Stimulated activated CD4-positive, alpha-beta T cell treated with anti-CD3 and anti-CD28 coated beads, Interleukin-4, amount 100 ng/mL, for 48 hours (primary cell): Measurements from ENCODE around the gene OSBPL1A.

Source experiments
- DNase-seq, 2 donors: peaks; one replicate each; pipeline ENCODE4 v3.0.0-alpha.2; 2020; ENCODE audit warnings: low read depth in 2 of 2

OSBPL1A gene

DNA sequence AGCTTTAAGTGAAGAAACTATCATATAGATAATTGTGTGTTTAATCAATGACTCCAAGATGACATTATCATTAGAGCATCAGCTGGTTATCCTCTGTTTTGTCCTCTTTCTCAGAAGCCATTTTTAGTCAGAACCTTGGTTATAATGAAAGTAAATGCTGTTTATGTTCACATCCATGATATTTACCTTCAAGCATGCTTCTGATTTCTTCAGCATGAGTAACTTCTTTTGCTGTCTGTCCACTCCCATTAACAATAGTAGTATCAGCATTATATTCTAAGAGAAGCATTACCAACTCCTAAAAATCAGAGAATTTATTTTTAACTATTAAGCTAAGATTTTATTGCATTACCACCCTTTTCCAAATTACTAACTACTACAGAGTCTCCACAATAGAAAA, 56.3 kb downstream of the OSBPL1A start:
- no peak for DNase-seq

DNA sequence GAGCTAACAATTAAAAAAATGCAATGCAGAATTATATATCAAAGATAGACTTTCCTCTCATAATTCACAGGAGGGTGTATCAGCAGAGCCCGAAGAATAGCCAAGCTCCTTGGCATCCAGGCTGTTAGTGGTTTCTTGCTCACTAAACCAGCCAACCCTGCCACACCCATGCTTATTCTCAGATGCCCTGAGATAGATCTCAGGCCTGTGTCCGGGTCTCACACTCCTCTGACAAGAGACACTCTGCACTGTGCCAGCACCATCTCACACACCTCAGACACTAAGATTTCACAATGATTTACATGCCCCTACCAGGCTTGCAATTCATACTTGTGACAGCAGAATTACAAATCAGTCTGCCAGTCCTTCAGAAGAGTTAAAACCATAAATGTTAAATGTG, 64.5 kb downstream of the OSBPL1A start:
- DNase-seq, result no peak

DNA sequence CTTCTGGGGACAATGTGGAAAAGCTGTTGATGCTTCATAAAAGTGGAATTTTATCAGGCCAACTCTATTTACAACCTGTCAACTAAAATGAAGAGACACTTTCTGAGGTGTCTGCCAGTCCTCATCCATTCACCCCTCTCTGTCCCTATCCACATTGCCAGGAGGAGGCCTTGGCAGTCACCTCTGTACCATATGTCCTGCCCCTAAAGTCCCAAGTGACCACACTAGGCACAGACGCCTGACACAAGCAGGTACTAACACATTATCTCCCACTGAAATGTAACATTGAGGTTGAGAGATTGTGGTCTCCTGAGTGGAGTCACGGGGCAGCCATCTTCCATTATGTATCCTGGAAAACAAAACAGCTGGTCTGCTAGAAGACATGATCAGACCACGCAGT, 71.4 kb downstream of the OSBPL1A start:
- DNase-seq, result no peak

DNA sequence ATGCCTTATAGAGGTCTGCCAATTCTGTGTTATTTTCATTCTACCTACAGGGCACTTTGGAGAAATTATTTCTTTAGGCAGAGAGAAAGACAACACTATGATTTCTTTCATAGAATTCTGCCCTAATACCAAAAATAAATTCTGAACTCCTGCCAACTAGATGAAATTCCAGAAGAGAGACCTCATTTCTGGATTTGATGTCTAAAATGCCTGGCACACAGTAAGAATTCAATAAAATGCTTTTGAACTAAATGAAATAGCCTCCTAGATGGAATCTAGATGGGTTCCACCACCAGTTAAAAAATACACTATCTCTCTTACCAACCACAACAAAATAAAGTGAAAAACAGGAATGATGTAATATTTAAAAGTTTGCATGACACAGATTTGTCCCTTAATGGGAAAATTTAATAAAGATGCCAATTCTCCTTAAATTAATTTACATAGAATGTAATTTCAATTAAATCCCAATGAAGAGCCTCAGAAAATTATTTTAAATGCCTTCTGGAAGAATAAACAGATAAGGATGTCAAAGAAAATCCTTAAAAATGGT, 75.0 kb downstream of the OSBPL1A start:
- DNase-seq, result no peak

DNA sequence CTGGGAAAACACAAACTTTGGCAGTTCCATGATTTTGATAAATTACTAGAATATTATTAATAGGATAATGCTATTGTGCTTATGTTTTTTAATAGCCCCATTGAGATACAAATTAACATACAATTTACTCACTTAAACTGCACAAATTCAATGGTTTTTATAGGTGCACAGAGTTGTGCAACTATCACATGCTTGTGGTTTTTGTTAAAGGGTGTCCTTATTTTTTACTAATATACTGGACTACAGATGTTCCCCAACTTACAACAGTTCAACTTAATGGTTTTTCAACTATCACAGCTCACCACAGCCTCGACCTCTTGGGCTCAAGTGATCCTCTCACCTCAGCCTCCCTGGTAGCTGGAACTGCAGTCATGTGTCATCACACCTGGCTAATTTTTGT, 76.6 kb downstream of the OSBPL1A start:
- no peak for DNase-seq

DNA sequence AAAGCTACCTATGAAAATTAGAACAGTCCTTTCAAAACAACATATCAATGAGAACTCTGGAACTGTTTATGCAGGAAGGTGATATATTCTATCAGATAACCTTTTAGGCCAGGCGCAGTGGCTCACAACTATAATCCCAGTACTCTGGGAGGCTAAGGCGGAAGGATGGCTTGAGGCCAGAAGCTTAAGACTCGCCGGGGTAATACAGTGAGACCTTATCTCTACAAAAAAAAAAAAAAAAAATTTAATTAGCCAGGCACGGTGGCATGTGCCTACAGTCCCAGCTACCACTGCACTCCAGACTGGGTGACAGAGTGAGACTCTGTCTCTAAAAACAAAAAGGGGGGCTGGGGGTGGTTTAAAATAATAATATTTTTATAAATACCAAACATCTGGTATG, 77.9 kb downstream of the OSBPL1A start:
- no peak for DNase-seq

DNA sequence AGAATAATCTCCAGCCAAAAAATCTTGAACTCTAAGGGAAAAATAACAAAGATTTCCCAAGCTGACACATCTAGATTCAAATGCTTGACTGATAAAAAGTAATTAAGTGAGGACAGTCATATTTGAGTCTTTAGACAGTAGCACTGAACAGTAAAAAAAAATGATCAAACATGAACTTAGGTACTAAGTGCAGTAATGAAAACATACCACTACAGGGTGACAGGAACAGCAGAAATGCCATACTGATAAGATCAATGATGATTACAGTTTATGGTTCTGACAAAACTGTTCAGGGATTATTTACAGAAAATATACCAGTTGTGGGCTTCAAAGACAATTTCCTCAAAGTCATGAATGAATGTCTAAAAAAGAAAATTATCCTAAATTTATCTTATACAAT, 80.3 kb downstream of the OSBPL1A start:
- no peak for DNase-seq

DNA sequence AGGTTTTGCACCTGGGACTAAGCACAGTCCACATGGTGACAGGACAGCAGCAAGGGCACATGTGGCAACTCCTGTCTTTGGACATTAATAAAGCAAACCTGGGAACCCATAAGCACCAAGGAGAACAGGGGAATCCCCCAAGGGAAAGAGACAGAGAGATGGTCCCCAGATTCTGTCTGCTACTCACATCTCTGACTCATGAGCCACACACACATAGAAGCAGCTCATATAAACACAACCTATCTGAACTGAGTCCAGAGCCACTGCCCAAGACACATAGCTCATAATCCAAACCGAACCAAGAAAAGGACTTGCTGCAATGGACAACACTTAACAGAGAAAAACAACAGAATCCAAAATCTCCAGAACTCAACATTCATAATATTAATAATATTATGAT, 82.5 kb downstream of the OSBPL1A start:
- DNase-seq, result no peak

DNA sequence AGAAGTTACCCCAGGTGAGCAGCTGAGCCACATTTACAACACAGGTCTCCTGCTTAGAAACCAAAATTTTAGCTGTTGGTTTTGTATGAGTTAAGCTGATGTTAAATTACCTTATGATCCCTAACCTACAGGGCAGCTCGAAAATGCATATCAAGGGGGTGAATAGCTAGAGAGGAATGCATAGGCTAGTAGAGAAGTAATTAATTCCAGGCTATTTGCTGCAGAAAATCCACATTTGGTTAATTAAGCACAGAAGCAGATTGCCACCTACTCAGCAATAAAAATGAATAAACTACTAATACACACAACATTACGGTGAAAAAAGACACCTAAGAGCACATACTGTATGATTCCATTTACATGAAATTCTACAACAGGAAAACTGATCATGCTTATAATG, 91.4 kb downstream of the OSBPL1A start:
- DNase-seq, result no peak

DNA sequence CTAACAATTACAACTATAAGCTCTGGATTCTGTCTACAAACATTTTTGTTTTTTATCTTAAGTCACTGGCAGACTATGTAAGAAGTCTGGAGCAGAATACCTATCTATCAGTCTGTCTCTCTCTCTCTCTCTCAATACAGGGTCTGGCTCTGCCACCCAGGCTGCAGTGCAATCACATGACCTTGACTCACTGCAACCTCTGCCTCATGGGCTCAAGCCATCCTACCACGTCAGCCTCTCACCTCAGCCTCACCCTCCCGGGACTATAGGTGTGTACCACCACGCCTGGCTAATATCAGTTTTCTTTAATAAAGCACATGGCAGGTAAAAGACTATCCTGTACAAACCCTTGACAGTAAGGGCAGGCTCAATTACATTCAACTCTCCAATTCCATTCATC, 96.9 kb downstream of the OSBPL1A start:
- DNase-seq, result no peak

DNA sequence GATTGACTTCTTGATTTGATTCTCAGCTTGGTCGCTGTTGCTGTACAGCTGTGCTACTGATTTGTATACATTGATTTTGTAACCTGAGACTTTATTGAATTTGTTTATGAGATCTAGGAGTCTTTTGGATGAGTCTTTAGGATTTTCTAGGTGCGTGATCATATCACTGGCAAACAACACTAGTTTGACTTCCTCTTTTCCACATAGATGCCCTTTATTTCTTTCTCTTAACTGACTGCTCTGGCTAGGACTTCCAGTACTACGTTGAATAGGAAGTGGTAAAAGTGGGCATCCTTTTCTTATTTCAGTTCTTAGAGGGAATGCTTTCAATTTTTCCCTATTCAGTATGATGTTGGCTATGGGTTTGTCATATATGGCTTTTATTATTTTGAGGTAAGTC, 101.3 kb downstream of the OSBPL1A start:
- no peak for DNase-seq

DNA sequence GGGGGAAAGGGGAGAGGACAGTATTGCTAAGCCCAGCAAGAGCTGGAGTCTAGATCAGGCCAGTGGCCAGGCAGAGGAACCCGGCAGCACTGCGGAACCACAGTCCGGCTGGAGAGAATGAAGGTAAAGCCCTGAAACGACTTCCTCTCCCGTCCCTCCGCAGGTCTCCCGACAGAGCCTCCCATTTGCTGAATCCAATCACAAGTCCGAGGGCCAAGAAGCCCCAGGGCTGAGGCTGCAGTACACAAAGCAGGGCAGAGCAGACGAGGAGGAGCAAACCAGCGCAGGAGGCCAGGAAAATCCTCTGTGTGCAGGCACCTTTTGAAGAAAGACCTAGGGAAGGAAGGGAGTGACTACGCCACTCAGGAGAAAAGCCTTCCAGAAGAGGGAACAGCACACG, 104.4 kb downstream of the OSBPL1A start:
- no peak for DNase-seq

DNA sequence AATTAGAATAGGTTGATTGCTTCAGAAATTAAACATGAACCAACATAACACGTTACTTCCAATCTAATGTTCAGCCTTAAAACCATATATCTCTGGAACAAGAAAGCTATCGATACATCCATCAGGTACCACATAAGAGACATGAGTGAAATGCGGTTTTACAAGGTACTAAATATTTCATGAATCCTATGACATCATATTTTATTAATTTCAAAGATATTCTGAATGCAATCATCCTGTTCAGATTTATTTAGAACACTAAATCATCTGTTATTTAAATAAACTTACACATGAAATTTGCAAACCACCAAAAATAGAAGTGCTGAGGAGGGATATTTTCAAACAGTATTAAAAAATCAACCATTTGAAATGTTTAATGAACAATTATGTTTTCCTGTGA, 119.0 kb downstream of the OSBPL1A start:
- no peak for DNase-seq

DNA sequence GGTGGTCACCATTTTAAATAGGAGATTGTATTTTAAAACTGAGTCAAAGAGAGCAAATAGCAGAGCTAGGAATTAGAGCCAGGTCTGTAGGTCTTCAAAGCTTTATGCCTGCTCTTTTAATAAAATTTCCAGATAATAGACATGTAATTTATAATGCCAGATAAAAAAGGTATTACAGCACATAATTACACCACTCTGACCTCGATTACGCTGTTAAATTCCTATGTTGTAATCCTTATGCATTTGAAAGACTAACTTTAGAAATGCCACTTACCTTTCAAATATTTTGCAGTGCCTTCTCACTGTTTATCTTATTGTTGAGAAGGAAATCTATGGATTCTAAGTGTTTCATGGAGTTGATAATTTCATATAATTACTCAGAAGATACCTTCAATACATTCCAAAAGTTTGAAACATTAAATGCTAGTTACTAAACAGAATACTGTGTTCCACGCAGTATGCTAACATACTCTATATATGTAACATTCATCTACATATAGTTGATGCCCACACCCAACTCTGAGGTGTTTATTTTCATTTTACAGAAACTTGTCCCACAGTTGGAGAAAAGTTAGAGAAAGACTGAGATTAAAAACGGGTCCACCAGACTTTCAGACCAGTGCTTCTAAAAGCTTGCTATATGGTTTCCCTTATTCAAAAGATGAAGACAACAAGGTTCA, 120.0 kb downstream of the OSBPL1A start:
- DNase-seq, result no peak

DNA sequence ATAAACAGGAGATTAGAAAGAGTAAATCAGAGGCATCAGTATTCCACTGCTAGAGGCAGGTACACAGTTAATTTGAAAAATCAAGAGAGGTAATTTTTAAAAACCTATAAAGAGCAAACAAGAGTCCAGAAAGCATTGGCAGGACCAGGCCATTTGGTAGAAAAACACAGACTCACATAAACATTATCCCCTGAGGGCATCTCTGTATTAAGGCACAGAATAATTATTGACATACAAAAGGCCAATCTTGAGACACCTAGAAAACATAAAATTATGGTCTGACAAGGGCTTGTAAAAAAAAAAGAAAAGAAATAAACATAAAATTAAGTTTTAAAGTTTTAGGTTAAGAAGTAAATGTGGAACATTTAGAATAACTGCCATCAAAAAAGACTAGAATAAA, 120.6 kb downstream of the OSBPL1A start:
- no peak for DNase-seq

DNA sequence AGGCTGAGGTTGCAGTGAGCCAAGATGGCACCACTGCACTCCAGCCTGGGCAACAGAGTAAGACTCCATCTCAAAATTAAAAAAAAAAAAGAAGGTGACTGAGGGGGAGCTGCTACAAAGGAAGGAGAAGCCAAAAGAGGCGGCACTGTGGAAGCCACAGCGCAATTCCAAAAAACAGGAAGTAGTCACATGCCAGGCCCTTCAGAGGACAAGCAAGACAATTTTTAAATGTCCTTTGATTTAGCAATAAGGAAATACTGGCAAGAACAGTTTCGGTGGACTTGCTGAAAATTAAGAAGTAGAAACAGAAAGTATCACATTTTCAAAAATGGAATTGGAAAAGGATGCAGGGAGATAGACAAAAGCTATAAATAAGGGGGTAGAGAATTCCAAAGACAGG, 122.8 kb downstream of the OSBPL1A start:
- DNase-seq, result no peak

DNA sequence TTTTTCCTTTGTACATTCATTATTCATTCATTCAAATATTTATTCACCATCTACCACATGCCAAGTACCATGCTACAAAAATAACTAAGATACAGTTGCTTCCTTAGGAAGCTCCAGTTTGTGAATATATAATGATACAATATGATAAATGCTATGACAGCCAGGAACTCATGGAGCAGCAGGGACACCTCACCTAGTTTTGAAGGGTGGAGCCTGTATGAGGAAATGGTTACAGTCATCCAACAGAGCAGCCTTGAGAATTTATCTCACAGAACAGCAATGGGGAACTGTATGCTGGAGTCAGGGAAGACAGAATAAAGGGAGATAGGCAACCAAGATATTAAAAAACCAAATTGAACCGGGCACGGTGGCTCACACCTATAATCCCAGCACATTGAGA, 124.0 kb downstream of the OSBPL1A start:
- no peak for DNase-seq

DNA sequence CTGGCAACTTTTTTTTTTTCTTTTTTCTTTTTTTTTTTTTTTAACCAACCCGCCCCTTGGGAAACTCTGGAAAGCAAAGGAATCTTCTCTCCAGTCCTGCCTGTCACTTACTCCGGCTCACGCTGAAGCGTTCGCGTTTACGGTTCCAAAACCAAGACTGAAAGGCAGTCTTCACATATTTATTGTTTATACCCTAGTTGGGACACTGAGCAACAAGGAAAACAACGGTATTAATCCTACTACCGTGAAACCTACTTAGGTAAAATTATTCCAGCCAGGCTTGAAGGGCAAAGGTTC, 125.4 kb downstream of the OSBPL1A start:
- no peak for DNase-seq

DNA sequence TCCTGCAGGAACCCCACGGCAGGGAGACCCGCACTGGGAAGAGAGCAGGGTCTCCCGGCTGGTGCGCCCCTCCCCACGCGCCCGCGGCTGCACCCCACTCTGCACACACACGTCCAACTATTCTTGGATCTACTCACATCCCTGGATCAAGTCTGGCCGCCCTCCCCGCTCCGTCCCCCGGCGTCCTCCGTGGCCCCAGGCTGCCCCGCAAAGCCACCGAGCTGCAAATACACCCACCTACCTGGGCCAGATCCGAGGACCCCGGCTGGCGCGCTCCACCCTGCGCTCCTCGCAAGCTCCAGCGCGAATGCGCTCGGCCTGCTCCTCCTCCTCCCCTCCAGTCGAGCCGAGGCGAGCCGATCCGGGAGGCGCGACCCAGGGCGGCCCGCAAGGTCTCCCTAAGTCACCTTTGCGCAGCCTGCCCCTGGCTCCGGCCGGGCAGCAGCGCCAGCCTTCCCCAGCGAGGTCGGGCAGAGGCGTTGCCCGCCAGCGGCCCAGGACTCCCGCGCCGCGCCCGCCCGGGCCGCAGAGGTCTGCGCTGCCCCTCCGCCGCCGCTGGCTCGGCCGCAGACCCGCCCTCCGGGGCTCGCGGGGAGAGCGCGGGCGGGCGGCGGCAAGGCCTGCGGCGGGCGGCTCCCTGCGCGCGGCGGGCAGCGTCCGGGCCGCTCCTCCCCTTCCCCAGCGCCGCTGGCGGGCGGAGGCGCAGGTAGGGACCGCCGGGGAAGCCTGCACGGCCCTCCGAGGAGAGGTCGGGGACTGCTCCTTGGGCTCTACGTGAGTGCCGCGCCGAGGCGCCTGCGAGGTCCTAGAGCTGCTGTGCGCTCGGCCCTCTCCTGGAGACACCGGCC, 126.0 kb downstream of the OSBPL1A start:
- DNase-seq, result peak; percentile 13 to 22

DNA sequence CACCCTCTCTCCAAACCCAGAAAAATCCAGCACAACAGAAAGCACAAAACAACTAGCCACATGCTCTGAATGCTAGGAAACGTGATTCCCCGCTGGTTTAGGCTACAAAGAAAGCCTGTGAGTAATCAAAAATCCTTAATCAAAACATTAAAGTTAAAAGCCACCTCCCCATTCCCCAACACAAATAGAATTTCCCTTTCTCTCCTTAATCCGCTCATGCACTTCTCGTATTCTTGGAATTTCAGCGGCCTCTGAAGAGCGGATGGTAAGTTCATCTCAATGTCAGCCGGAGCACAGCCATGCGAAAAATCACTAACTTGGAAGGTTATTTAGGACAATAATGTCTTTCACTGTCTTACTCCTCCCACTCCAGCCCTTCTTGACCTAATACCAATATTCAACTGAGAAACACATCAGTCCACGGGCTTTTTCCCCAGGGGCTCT, 126.7 kb downstream of the OSBPL1A start:
- no peak for DNase-seq

DNA sequence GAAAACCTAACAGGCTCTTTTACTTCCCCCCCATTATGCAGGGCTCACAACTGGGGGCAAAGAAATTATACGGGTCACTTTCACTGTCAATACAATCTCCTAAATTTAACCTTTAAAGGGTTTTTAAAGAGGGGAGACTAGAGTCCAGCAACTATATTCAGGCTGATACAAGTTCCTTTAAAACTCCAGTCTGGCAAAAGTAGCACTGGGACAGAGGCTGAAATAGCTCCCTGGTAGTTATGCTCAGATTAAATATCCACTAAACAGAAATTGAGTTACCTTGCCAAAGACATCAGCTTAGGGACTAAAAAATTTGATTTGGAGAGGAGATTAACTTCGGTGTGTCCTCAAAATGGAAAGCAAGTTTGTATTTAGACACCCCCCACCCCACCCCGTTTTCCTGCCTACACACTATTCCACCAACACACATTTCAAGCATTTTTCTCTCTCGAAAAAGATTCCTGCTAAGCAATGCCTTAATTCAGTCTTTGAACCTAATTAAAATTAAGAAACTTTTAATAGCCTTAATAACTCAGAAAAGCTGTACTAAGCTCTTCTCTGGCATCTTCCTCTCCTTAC, 127.2 kb downstream of the OSBPL1A start:
- no peak for DNase-seq

DNA sequence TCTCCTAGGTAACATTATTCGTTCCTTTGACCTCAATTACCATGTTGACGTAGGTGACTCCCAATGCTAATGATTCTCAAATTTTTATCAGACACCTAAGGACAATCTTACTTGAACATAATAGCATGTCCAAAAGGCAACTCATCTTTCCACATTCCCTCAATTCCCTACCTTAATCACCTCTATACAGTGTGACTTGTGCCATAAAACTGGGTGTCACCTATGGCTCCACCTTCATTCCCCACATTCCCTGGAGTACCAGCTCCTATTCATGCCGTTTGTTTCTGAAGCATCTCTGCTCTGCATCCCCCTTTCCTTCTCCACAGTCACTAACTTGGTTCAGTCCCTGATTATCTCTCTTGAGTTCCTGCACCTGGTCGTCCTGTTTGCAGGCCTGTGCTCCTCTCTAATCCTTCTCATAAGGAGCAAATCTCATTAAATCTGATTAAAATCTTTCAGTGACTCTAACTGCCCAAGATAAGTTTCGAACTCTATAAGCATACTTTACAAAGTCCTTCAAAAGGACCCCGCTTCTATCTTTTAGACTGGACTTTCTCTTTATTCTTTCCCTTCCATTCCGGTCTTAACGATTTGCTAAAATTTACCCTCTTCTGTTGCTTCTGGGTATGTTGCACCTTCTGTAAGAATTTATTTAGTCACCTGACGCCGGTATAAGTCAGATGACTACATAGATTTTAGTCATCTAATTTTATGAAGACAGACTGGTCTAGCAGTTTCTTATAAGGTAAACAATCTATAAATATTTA, 128.7 kb downstream of the OSBPL1A start:
- DNase-seq, result no peak
